NCI-H1436 (cell line): ENCODE measurements around the gene SLC34A2.

Experiments used
- DNase-seq: peaks from one replicate; lab custom pipeline; 2025; lab: John Stamatoyannopoulos, UW

The SLC34A2 gene

DNA sequence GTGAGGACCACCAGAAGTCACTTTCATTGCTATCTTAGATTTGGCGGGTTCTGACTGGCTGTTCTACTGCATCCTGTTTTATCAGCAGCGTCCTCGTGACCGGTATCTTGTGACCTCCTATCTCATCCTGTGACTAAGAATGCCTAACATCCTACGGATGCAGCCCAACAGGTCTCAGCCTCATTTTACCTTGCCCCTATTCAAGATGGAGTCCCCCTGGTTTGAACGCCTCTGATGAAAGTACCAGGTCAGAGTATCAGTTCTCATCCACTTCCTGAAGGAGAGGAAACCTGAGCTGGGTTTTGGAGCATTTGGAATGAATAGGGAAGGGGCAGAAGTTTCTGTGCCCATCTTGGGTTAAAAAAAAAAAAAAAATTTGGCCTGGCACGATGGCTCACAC is 70.2 kb downstream of the SLC34A2 start:
- DNase-seq: no peak

DNA sequence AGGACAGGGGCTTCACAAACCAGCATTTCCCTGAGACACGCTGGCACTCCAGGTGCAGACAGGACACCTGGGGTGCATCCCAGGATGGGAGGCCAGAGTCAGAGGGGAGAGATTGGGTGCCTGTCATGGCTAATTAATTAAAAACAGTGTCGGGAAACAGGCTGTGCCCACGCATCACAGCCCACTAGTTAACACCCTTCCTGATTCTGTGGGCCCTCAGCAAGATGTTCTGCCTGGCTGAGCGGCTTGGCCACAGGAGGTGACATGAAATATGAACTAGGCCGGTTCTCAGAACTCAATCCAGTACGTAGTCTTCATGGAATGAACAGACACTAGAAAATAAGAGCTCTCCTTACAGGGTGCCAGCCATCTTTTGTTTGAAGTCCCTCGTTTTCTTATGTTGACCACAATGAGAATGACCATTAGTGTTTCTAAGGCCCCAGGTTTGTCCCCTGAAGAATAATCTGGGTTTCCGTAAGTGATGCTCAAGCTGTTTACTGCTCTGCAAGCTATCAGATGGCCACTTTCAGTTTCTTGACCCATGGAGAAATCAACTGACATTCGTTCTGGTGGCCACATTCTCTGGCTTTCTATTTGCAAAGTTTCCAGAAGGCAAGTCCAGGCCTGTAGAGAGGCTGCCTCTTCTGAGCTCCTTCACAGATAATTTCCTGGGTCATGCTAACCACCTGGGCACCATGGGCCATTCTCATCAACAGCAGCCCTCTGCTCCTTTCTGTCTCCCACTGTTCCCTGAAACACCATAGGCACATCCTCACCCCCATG is 72.3 kb downstream of the SLC34A2 start:
- DNase-seq: no peak
